ENCODE measurements around the gene GABPA. TPM values are rescaled to one million over a fixed set of nuclear protein-coding genes. Genes with fewer than 3 reads are reported as not detected.

GABPA gene
- total RNA-seq, 1 donor from 2014 or later, result 26.3 TPM

DNA sequence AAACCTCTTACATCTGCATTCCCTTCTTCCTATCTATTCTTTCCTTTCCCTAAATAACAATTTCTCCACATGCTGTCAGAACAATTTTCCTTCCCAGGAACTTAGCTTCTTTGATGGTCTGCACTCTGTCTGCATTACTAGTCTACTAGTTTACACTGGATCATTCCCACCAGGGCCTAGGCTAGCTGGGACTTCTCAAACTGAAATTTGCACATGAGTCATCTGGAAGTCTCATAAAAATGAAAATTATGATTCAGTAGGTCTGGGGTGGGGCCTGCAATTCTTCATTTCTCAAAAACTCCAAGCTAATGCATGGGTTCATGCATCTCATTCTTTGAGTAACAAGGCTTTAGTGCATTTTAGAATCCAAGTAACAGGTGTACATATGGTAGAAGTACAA lies 74.2 kb downstream of the GABPA start:
- no peak for DNase-seq (ENCODE audit: low spot score)

DNA sequence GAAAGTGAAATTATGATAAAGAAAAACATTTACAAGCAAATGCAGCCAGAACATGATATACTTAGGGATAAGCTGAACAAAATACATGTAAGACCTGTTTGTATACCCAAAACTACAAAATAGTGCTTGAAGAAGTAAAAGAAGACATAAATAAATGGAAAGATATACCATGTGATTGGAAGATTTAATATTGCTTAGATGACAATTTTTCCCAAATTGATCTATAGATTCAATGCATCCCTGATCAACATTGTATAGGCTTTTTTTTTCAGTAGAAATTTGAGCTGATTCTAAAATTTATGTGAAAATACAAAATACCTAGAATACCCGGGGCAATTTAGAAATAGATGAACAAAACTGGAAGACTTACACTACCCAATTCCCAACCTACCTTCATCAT lies 76.4 kb downstream of the GABPA start:
- DNase-seq (ENCODE audit: low spot score), result no peak

DNA sequence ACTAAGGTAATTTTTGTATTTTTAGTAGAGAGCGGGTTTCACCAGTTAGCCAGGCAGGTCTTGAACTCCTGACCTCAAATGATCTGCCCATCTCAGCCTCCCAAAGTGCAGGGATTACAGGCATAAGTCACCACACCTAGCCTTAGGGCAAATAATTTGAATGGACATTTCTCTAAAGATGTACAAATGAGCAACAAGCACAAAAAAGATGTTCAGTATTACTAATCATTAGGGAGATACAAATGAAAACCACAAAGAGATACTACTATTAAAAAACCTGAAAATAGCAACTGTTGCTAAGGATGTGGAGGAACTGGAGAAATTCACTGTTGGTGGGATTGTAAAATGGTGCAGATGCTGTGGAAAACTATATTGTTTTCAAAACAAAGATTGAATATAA lies 79.1 kb downstream of the GABPA start:
- no peak for DNase-seq (ENCODE audit: low spot score)

DNA sequence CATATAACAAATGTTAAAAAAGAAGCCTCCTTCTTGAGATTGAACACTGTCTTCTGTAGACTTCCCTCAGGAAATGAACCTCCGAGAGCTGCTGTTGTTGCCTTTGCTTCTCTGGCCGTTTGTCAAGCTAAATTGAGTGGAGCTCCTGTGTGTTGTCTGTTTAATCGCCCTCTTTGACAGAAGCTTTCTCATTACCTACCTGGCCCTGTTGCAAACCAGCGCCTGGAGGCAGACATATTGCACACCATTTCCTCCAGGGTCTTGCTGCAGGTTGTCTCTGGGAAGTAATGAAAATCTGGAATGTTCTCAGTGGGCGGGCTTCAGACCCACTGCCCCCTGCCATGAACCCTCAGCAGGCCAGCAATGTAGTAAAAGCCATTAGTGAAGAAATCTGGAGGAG lies 83.3 kb downstream of the GABPA start:
- no peak for DNase-seq (ENCODE audit: low spot score)

DNA sequence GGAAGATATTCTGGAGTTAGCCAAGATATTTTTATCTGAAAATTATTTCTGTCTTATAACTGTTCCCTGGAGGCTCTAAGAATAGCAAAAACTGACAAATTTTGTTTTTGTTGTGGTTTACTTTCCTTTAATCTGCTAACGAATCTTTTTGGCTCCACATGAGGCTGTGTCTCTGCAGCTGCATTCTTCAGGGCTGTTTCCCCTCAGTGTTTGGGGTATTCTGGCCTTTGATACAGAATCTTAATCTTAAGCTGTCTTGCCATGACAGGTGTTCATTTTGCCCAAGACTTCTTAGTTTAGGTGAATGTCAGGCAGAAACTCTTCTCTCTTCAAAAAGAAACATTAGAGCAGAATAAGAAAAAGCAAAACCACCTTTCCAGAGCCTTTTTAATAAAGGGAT lies 83.8 kb downstream of the GABPA start:
- no peak for DNase-seq (ENCODE audit: low spot score)

Other genes with a start within 250 kb of the GABPA start
- 24.0 TPM for gene MRPL39, start 127.5 kb upstream of the GABPA start, total RNA-seq
- 17.4 TPM for gene JAM2, start 95.7 kb upstream of the GABPA start, total RNA-seq
- gene ATP5PF, start 68 bp upstream of the GABPA start, total RNA-seq, result 99.8 TPM

Measured in ureter (tissue), 1 donor.